ENCODE data around the gene KCNT1.

The KCNT1 gene

GRCh38 chr9:135726138-135726853, 24.3 kb downstream of the KCNT1 start:
- DNase-seq (ENCODE audit: low read depth) = no peak

DNA sequence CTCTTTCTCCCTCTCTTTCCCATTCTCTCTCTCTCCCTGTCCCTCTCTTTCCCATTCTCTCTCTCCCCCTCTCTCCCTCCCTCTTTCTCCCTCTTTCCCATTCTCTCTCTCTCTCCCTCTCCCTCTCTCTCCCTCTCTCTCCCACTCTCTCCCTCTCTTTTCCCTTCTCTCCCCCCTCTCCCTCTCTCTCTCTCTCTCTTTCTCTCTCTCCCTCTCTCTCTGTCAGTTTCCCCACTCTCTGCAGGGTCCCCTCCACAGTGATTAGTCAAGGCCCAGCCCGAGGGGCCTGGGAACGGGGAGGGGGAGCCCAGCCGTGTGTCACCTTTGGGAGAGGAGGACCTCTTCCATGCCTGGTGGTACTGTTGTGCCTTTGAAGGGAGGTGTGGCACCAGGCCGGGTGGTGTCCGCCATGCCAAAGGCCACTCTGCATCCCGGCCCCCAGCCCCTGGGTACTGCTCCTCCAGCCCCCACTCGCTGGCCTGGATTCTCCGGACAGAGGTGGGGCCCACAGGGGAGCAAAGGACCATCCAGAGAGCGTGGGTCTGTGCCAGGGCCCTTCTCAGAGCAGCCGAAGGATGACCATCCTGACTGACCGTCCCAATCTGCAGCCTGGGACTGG, 25.4 kb downstream of the KCNT1 start:
- DNase-seq (ENCODE audit: low read depth) = no peak

- no peak for DNase-seq (ENCODE audit: low read depth)
These were observed 26.6 kb downstream of the KCNT1 start for GRCh38 chr9:135728436-135729110.

DNA sequence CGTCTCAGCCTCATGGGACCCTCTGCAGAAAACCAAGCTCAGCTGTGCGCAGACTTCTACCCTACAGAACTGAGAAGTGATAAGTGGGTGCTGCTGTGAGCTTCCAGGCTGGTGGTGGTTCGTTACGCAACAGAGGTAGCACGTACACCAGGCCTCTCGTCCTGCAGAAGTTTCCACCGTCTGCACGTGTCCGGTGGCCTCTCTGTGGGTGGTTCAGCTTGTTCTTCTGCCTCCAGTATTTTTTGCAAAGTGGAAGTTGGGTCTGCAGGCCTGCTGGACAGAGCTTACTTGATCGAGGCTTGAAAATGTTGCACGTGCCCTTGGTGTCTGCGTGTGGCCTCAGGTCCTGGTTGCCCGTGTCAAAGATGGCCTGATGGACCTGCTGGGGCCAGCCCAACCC, 27.5 kb downstream of the KCNT1 start:
- DNase-seq (ENCODE audit: low read depth) = no peak

GRCh38 chr9:135731454-135731853, 29.5 kb downstream of the KCNT1 start:
- no peak for DNase-seq (ENCODE audit: low read depth)

DNA sequence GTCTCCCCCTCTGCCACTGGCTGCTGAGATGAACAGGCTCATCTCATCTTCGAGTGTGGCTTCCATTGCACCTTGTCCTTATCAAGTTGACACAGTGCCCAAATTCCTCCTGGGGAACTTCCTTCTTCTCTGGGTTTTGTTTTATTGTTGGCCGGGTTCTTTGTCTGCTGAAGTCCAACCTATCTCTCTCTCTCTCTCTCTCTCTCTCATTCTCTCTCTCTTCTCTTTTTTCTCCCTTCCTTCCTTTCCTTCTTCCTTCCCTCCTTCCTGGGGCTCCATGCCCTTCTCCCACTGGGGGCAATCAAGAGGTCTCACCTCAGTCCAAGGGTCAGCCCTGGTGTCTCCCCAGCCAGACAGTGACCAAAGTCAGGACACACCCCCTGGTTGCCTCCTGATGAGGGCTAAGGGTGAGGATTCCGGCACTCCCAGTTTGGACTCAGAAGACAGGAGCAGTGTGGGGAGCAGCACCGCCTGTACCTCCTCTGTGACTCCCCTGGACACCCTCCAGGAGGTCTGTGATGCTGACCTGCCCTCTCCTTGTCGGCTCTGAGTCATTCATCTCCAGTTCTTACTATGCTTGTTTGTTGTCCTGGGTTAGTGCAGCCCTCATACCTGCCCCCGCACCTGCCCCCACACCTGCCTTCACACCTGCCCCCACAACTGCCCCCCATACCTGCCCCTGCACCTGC, 30.7 kb downstream of the KCNT1 start:
- DNase-seq (ENCODE audit: low read depth) = no peak

- DNase-seq (ENCODE audit: low read depth) = no peak
These were observed 32.7 kb downstream of the KCNT1 start for GRCh38 chr9:135734616-135735144.

GRCh38 chr9:135736272-135736978, 34.4 kb downstream of the KCNT1 start:
- no peak for DNase-seq (ENCODE audit: low read depth)

- no peak for DNase-seq (ENCODE audit: low read depth)
These were observed 35.2 kb downstream of the KCNT1 start for GRCh38 chr9:135736979-135737839.

DNA sequence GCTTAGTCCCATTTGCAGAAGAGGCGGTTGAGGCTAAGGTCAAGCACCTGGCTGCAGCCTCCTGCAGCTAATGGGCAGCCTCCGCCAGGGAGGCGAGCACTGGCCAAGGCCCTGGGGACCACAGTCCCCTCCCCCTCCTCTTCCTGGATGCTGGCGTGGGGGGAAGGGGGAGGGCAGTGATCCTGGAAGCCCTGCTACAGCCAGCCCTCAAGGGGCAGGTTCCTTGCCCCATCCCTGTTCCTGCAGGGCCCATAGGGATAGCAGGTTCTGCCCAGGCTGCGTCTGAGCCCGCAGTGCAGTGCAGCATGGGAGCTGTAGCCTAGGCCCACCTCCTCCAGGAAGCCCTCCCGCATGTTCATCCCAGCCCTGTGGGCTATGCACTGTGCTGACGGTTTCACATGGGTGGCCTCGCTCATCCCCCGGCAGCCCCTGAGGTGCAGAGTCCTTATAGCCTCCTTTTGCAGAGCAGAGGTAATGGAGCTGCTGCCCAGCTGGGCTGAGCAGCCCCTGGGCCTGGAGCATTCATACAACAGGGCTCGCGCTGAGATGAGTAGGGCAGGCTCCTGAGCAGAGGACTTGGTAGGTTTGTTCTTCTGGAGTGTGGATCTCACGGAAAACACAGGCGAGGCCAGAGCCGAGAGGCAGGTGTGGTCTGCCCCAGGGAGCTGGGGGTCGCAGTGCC, 36.0 kb downstream of the KCNT1 start:
- DNase-seq (ENCODE audit: low read depth) = no peak

- no peak for DNase-seq (ENCODE audit: low read depth)
These were observed 37.6 kb downstream of the KCNT1 start for GRCh38 chr9:135739271-135740220.

DNA sequence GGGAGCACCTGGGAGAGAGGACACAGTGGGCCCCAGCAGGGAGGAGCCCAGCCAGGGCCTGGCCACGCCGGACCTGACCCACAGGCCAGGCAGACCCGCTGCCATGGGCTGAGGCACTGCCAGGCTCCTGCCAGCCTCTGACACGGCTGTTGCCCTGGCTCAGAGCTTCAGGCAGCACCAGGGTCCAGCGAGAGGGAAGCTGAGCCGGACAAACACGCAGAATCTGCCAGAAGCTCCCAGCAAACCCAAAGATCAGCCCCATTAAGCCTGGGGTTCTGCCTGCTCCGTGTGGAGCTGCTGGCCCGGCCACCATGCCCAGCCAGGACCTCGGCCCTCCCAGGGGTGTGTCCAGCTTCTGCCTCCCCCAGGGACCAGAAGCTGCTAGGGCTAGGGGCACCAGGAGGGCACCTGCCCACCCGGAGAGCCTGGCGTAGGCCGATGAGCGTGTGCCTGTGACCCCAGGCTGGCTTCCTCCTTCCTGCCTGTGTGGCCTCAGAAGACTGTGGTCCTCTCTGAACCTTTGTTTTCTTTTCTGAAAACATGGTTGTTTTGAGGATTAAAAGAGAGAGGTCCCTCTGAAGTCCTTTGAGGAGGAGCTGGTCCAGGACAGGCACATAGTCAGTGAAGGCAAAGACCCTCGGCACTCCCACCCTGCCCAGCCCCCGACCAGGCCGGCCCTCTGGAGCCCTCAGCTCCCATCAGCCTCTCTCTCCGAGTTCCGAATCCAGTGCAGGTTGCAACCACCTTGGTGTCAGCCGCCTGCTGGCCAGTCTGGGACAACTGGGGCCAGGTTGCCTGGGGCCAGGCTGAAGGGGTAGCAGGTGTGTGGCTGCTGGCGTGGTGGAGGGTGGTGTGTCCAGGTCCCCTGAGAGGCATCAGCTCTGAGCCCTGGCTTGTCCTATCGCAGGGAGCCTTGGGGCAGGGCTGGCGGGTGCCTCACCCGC, 39.6 kb downstream of the KCNT1 start:
- no peak for DNase-seq (ENCODE audit: low read depth)

DNA sequence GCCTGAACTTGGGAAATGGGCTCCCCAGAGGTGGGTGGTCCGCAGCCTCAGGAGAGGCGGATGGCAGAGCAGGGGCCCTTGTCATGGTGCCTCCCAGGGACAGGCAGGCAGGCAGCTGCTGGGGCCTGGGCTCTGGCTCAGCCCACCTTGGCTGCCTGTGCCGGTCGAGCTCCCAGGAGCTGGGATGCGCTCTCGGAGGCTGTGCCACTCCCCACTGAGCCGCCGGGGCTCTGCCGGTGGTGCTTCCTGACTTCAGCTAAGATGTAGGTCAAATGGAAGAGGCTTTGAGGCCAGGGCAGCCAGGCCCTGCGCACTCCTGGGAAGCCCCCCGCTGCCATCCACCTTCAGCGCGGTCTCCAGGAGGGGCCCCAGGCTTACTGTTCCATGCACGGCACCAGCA, 41.0 kb downstream of the KCNT1 start:
- no peak for DNase-seq (ENCODE audit: low read depth)

DNA sequence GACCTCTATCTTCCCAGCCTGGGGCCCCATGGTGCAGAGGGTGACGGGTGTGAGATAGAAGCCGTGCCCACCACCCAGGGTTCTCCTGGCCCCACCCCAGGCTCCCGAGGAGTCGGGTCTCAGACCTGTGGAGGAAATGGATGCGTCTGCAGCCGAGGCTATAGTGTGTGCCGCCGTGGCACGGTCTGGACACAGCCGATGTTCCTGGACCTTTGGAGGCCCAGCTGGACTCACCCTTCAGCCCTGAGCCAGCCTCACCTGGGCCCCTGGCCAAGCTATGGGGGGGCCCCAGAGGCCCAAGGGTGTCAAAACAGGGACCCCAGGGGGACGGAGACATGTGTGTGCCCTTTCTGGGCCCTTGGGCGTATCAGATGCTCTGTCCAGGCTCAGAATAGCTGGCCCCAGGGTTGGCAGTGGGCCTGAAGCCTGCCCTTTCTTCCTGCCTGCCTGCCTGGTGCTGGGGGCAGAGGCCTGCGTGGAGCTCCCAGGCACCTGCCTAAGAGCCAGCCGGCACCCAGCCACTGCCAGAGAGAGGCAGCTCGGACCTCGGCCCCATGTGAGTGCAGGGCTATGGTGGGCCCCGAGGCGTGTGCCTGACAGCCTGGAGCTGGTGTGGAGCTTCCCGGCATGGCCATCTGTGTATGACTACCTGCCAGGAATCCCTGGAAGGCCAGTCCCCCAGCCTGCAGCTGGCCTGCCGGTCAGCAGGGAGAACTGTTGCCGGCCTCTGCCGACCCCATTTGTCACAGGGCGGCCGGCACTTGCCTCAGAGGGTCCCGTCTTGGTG, 41.8 kb downstream of the KCNT1 start:
- DNase-seq (ENCODE audit: low read depth) = no peak

- DNase-seq (ENCODE audit: low read depth) = no peak
These were observed 42.5 kb downstream of the KCNT1 start for GRCh38 chr9:135744333-135745070.

- DNase-seq (ENCODE audit: low read depth) = no peak
These were observed 43.2 kb downstream of the KCNT1 start for GRCh38 chr9:135745189-135745588.
